Measurements from ENCODE around the gene KCTD16.
A peak's percentile ranks its signal among the peaks of the same experiment; 100 is the strongest.

The KCTD16 gene

DNA sequence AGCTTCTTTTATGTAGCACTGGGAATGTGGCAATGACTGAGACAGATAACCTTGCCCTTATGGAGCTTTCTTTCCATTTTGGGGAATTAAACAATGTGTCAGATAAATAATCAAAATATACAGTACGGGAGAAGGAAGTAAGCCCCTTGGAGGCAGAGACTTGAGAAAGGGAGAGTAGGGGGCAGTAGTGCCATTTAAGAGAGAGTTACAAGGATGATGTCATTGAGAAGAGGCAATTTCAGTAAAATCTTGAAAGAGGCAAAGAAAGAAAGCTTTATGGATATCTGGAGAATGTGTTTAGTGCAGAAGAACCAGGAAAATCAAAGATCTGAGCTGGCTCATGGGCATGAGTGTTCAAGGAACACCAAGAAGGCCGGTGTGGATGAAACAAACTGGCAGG is 77.3 kb downstream of the KCTD16 start:
- no peak overlapping the region for H2AFZ ChIP-seq (ENCODE audit: low read depth, low read length)
- no peak overlapping the region for H3K4me3 ChIP-seq (ENCODE audit: low read length)
- no peaks in the 10 kb centered on the region for H3K27me3 ChIP-seq (ENCODE audit: insufficient read depth, low read length)
- no peaks in the 10 kb centered on the region for H3K36me3 ChIP-seq (ENCODE audit: insufficient read depth, low read length)
- H3K4me1 ChIP-seq (ENCODE audit: insufficient read depth, low read length) = no peaks in the 10 kb centered on the region
- H3K9me3 ChIP-seq (ENCODE audit: low read length) = no peaks in the 10 kb centered on the region

DNA sequence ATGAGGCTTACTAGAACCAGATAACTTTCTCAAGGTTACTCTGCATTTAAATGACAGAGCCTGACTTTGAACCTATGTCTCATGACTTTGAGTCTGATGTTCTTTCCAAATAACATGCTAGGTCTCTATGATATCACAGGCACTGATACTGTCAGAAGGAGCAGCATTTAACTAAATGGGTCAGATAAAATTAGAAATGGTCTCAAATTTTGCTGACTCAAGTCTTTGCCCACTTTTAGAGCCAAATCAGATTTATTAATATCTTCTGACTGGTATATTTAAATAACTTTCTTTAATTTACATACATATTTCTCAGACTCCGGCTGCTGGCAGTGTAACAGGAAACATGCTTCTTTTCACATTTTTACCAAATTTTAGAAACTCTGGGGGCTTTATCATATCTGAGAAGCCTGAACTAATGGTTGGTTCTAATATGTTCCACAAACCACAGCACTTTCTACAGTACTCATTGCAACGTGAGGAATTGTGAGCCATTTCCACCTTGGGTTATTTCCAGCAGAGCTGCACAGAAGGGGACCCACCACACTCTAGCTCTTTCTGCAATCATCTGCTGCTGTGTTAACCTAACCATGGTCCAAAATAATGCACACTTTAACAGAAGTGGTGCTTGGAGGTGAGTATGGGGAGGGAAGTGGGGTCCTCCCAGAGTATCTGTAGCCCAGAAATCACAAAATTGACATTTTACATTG is 79.2 kb downstream of the KCTD16 start:
- Histone ChIP-seq H3K4me3 (ENCODE audit: low read length) (no peak overlapping the region), H2AFZ (ENCODE audit: low read depth, low read length) (no peak overlapping the region), H3K27me3 (ENCODE audit: insufficient read depth, low read length) (no peaks in the 10 kb centered on the region), H3K9me3 (ENCODE audit: low read length) (no peaks in the 10 kb centered on the region), H3K4me1 (ENCODE audit: insufficient read depth, low read length) (no peaks in the 10 kb centered on the region), H3K36me3 (ENCODE audit: insufficient read depth, low read length) (no peaks in the 10 kb centered on the region)

DNA sequence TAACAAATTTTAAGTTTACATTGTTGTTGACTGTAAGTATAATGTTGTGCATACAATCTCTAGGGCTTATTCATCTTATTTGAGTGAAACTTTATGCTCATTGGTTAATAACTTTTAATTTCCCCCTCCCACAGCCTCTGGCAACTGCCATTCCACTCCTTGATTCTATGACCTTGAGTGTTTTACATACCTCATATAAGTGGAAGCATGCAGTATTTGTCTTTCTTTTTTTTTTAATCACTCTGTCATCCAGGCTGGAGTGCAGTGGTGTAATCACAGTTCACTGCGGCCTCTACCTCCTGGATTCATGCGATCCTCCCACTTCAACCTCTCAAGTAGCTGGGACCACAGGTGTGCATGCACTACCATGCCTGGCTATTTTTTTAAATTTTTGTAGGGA is 83.9 kb downstream of the KCTD16 start:
- Histone ChIP-seq H2AFZ (ENCODE audit: low read depth, low read length) (no peak overlapping the region), H3K4me3 (ENCODE audit: low read length) (no peak overlapping the region), H3K9me3 (ENCODE audit: low read length) (no peaks in the 10 kb centered on the region), H3K27me3 (ENCODE audit: insufficient read depth, low read length) (no peaks in the 10 kb centered on the region), H3K36me3 (ENCODE audit: insufficient read depth, low read length) (no peaks in the 10 kb centered on the region), H3K4me1 (ENCODE audit: insufficient read depth, low read length) (no peaks in the 10 kb centered on the region)

DNA sequence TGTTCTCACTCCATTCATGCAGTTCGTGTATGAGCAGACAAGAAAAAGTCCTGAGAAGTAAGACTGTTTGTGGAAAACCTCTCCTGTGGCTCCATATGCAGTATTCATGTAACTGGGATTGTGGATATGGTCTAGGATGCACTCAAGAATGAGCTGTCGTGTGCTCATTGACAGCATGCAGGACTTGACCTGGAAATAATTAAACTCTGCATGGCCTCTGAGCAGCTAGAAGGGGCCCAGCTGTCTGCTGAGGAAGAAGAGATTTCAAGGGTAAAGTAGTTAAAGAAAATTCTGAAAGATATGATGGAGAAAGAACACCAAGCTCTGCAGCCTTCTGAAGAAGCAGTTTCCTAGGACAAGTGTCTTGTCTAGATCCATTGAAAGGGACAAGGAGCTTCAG is 89.4 kb downstream of the KCTD16 start:
- no peaks in the 10 kb centered on the region for H3K27me3 ChIP-seq (ENCODE audit: insufficient read depth, low read length)
- no peaks in the 10 kb centered on the region for H3K36me3 ChIP-seq (ENCODE audit: insufficient read depth, low read length)
- peaks cover 2% of the 10 kb centered on the region for H3K4me1 ChIP-seq (ENCODE audit: insufficient read depth, low read length)
- no peak overlapping the region for H2AFZ ChIP-seq (ENCODE audit: low read depth, low read length)
- H3K4me3 ChIP-seq (ENCODE audit: low read length) = no peak overlapping the region
- H3K9me3 ChIP-seq (ENCODE audit: low read length) = no peaks in the 10 kb centered on the region

DNA sequence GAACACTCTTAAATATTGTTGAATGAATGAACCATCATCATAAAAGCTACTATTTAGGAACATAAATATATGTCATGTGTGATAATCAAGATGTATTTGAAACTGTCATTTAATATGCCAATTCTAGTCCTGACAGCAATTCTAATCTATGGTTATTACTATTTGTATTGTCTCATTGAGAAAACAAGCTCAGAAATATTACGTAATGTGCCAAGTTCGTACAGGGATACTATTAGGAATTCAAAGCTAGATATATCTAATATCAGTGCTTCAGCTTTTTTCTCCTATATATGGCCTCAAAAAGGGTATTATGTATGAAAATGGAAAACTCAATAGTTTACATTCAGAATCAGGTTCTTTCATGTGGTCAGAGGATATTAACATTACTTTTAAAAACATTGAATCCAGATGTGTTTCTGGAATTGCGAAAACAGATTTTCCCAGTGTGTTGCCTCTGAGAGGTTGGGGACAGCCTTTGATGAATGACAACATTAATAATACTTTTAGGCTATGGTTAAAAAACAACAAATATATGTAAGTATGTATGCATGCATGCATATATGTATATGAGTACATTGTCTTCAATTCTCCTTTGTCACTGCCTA is 95.1 kb downstream of the KCTD16 start:
- Histone ChIP-seq H3K27me3 (ENCODE audit: insufficient read depth, low read length) (no peaks in the 10 kb centered on the region), H3K36me3 (ENCODE audit: insufficient read depth, low read length) (no peaks in the 10 kb centered on the region), H3K4me3 (ENCODE audit: low read length) (no peak overlapping the region), H3K4me1 (ENCODE audit: insufficient read depth, low read length) (no peaks in the 10 kb centered on the region), H2AFZ (ENCODE audit: low read depth, low read length) (no peak overlapping the region), H3K9me3 (ENCODE audit: low read length) (no peaks in the 10 kb centered on the region)

DNA sequence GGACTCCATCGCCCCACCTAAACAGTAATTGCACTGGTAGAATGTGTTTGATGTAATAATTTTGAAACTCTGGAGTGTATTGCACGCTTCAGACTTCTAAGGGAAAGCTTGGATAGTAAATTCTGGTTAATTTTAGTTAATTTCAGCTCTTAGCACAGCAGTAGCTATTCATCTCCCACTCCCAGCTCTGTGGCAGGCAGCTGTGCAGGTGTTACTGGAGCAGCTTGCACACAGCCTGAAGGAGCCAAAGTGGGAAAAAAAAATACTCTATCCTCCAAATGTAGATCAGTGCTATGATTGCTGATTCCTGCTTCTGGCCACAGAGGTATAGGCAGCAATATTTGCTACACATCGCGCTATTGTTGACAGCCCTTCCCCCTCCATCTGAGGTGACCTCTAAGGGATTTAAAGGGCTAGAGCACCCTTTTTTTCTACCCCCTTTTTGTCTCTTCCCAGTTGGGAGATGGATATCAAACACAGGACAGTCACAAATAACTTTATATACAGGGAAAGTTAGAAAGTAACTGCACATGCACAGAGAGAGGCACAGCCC is 97.4 kb downstream of the KCTD16 start:
- Histone ChIP-seq H3K9me3 (ENCODE audit: low read length) (no peaks in the 10 kb centered on the region), H3K36me3 (ENCODE audit: insufficient read depth, low read length) (no peaks in the 10 kb centered on the region), H3K4me3 (ENCODE audit: low read length) (no peak overlapping the region), H2AFZ (ENCODE audit: low read depth, low read length) (no peak overlapping the region), H3K4me1 (ENCODE audit: insufficient read depth, low read length) (no peaks in the 10 kb centered on the region), H3K27me3 (ENCODE audit: insufficient read depth, low read length) (no peaks in the 10 kb centered on the region)

DNA sequence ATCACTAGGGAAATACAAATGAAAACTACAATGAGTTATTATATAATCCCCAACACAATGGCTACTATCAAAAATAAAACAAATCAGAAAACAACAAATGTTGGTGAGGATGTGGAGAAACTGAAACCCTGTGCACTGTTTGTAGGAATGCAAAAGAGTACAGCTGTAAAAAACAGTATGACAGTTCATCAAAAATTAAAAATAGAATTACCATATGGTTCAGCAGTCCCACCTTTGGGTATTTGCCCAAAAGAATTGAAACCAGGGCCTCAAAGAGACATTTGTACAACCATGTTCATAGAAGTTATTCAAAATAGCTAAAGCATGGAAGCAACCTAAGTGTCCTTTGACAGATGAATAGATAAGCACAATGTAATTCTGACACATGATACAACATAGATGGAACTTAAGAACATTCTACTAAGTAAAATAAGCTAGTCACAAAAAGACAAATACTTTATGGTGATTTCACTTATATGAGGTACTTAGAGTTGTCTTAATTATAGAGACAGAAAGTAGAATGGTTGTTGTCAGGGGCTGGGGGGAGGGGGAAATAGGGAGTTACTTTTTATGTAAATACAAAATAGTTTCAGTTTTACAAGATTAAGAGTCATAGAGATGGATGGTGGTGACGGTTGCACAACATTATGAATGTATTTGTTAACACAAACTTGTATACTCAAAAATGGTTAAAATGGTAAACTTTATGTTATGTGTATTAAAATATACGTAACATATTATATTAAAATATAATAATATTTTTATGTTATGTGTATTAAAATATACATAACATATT is 102.8 kb downstream of the KCTD16 start:
- H2AFZ ChIP-seq (ENCODE audit: low read depth, low read length) = no peak overlapping the region
- H3K4me1 ChIP-seq (ENCODE audit: insufficient read depth, low read length) = peaks cover 13% of the 10 kb centered on the region
- H3K9me3 ChIP-seq (ENCODE audit: low read length) = no peaks in the 10 kb centered on the region
- no peak overlapping the region for H3K4me3 ChIP-seq (ENCODE audit: low read length)
- no peaks in the 10 kb centered on the region for H3K27me3 ChIP-seq (ENCODE audit: insufficient read depth, low read length)
- no peaks in the 10 kb centered on the region for H3K36me3 ChIP-seq (ENCODE audit: insufficient read depth, low read length)

DNA sequence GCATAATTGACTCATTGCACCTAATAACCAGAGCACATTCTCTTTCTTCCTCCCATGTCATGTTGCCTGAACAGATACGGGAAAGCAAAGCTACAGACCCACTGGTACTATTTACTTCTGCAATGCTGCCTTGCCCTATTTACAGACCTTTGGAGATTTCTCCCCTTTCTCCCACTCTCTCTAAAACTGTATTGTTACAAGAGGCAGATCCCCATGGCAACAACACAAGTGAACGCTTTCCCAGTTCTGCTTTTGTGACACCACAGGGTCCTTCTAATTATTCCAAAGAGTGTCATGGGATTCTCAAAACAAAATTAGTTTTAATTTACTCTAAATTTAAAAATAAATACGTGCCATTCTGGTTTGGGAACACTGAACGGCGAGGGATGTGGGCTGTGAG is 104.7 kb downstream of the KCTD16 start:
- H3K4me1 ChIP-seq (ENCODE audit: insufficient read depth, low read length) = peaks cover 13% of the 10 kb centered on the region
- no peak overlapping the region for H3K4me3 ChIP-seq (ENCODE audit: low read length)
- peak overlapping the region; percentile 23 for H2AFZ ChIP-seq (ENCODE audit: low read depth, low read length)
- no peaks in the 10 kb centered on the region for H3K27me3 ChIP-seq (ENCODE audit: insufficient read depth, low read length)
- no peaks in the 10 kb centered on the region for H3K9me3 ChIP-seq (ENCODE audit: low read length)
- H3K36me3 ChIP-seq (ENCODE audit: insufficient read depth, low read length) = no peaks in the 10 kb centered on the region

DNA sequence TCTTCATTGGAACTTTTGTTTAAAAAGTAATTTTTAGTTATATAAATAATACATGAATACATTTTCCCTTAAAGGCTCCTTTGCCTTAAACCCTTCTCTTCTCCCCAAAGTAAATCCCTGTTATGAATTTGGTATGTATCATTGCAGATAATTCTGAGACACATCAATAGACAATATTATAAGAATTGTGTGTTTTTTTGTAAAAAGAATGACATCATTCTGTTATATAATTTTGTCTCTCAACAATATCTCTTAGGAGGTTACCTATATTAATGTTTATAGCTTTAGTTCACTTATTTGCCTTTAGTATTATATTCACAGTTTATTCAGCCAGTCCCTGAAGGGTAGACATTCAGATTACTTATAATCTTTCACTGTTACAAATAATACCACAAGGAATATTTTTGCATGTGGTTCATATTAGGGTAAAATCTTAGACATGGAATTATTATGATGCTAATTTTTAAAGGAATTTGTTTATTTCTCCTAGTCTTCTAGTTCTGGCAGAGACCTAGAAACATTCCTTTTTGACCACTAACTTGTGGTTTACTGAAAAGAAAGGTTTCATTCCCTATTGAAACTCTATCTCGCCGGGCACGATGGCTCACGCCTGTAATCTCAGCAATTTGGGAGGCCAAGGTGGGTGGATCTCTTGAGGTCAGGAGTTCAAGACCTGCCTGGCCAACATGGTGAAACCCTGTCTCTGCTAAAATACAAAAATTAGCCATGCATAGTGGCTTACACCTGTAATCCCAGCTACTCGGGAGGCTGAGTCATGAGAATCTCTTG is 105.6 kb downstream of the KCTD16 start:
- Histone ChIP-seq H3K4me3 (ENCODE audit: low read length) (no peak overlapping the region), H3K27me3 (ENCODE audit: insufficient read depth, low read length) (no peaks in the 10 kb centered on the region), H3K36me3 (ENCODE audit: insufficient read depth, low read length) (no peaks in the 10 kb centered on the region), H2AFZ (ENCODE audit: low read depth, low read length) (peak overlapping the region; percentile 23), H3K4me1 (ENCODE audit: insufficient read depth, low read length) (peaks cover 13% of the 10 kb centered on the region), H3K9me3 (ENCODE audit: low read length) (no peaks in the 10 kb centered on the region)

DNA sequence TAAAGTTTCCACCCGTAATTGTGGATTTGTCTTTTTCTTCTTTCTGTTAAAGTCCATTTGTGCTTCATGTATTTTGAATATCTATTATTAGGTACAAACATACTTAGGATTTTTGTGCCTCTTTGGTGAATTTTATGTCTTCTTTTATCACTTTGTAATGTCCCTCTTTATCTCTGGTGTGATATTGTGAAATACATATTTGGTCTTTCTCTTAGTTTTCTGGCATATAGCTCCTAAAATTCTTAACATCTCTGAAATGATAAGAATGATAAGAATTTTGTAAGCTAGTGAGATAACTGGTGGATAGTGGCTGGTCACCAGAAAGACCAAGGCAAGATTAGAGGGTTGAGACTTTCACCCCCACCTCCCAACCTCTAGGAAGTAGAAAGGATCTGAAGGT is 111.1 kb downstream of the KCTD16 start:
- Histone ChIP-seq H3K36me3 (ENCODE audit: insufficient read depth, low read length) (no peaks in the 10 kb centered on the region), H3K4me1 (ENCODE audit: insufficient read depth, low read length) (no peaks in the 10 kb centered on the region), H3K27me3 (ENCODE audit: insufficient read depth, low read length) (no peaks in the 10 kb centered on the region), H3K4me3 (ENCODE audit: low read length) (no peak overlapping the region), H2AFZ (ENCODE audit: low read depth, low read length) (no peak overlapping the region), H3K9me3 (ENCODE audit: low read length) (no peaks in the 10 kb centered on the region)

DNA sequence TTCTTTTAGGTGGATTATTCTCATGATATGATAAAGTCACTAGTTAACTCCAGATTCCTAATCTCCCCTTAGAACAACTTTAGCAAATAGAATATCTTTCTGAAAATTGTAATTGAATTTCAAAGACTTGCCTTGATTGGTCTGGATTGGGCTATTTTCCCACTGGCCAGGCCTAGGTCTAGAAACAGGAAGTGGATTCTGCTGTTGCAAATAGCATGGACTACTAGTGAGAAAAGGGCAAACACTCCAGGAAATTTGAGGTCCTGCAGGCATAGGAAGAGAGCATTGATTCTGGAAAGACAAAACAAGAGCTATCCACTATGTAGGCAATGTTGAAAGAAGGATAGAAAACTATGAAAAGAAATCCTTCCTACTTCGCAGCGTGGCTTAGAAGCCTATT is 113.4 kb downstream of the KCTD16 start:
- Histone ChIP-seq H3K4me3 (ENCODE audit: low read length) (no peak overlapping the region), H3K36me3 (ENCODE audit: insufficient read depth, low read length) (no peaks in the 10 kb centered on the region), H3K4me1 (ENCODE audit: insufficient read depth, low read length) (no peaks in the 10 kb centered on the region), H3K27me3 (ENCODE audit: insufficient read depth, low read length) (no peaks in the 10 kb centered on the region), H3K9me3 (ENCODE audit: low read length) (no peaks in the 10 kb centered on the region), H2AFZ (ENCODE audit: low read depth, low read length) (no peak overlapping the region)

DNA sequence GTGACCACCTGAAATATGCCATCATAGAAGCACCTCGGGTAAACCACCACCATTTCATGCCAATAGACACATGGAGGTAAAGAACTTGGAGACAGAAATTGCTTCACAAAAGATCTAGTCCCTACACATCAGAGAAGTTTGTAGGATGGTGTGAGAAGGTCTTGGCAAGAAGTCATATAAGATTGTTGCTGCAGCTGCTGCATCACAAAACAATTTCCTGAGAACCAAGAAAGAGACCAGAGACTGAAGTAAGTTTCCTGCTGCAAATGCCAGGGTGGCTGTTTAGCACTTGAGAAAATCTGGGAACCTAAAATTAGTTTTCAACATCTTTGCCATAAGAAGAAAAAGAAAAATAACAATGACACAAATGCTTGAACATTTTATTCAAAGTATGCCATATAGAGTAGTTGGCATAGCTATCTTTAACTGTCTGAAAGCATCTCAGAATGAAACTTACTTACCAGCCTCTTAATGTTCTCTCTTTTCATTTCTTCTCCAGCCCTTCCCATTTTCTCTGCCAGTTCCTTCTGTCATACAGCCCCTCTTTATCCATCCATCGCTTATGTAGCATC is 114.3 kb downstream of the KCTD16 start:
- Histone ChIP-seq H3K4me1 (ENCODE audit: insufficient read depth, low read length) (no peaks in the 10 kb centered on the region), H2AFZ (ENCODE audit: low read depth, low read length) (no peak overlapping the region), H3K4me3 (ENCODE audit: low read length) (no peak overlapping the region), H3K36me3 (ENCODE audit: insufficient read depth, low read length) (no peaks in the 10 kb centered on the region), H3K9me3 (ENCODE audit: low read length) (no peaks in the 10 kb centered on the region), H3K27me3 (ENCODE audit: insufficient read depth, low read length) (no peaks in the 10 kb centered on the region)

Measured in neuron (in vitro differentiated cells).